GM21723 (cell line): Measurements from ENCODE around the gene SMG9.
"Not testable (repeated sequence)": the region's sequence is repeated elsewhere in the genome, so short reads cannot be mapped to it uniquely, and the experiment has no call there.

Experiments
- ATAC-seq: cut with Tn5 transposase; IDR thresholded peaks from one replicate; pipeline ENCODE4 v1.9.1; 2021; ENCODE audit warnings: mild to moderate bottlenecking, moderate library complexity; ENCODE audit not compliant: unreplicated experiment

SMG9 gene

GRCh38 chr19:43695985-43696704 is 58.6 kb downstream of the SMG9 start:
- no peak for ATAC-seq

GRCh38 chr19:43694553-43694952 is 60.2 kb downstream of the SMG9 start:
- ATAC-seq = no peak

GRCh38 chr19:43692877-43693276 is 61.9 kb downstream of the SMG9 start:
- no peak for ATAC-seq

- no peak for ATAC-seq
These were observed 62.4 kb downstream of the SMG9 start for GRCh38 chr19:43692385-43692784.

- no peak for ATAC-seq
These were observed 63.0 kb downstream of the SMG9 start for GRCh38 chr19:43691755-43692154.

GRCh38 chr19:43690890-43691289 is 63.9 kb downstream of the SMG9 start:
- no peak for ATAC-seq

- no peak for ATAC-seq
These were observed 64.3 kb downstream of the SMG9 start for GRCh38 chr19:43690444-43690843.

GRCh38 chr19:43688059-43688701 is 66.6 kb downstream of the SMG9 start:
- no peak for ATAC-seq

- no peak for ATAC-seq
These were observed 67.1 kb downstream of the SMG9 start for GRCh38 chr19:43687660-43687997.

GRCh38 chr19:43684326-43684725 is 70.4 kb downstream of the SMG9 start:
- ATAC-seq = no peak

GRCh38 chr19:43683905-43684304 is 70.9 kb downstream of the SMG9 start:
- no peak for ATAC-seq

- no peak for ATAC-seq
These were observed 71.7 kb downstream of the SMG9 start for GRCh38 chr19:43682824-43683661.

GRCh38 chr19:43682269-43682668 is 72.5 kb downstream of the SMG9 start:
- ATAC-seq = not testable (repeated sequence)

GRCh38 chr19:43681821-43682220 is 72.9 kb downstream of the SMG9 start:
- ATAC-seq = no peak

- no peak for ATAC-seq
These were observed 76.1 kb downstream of the SMG9 start for GRCh38 chr19:43678512-43679261.
